Measurements from ENCODE around the gene MAP1S. TPM values are rescaled to one million over a fixed set of nuclear protein-coding genes. Genes with fewer than 3 reads are reported as not detected.

Gene MAP1S
- total RNA-seq, 1 experiment from 2014 or later: 51.4 TPM

DNA sequence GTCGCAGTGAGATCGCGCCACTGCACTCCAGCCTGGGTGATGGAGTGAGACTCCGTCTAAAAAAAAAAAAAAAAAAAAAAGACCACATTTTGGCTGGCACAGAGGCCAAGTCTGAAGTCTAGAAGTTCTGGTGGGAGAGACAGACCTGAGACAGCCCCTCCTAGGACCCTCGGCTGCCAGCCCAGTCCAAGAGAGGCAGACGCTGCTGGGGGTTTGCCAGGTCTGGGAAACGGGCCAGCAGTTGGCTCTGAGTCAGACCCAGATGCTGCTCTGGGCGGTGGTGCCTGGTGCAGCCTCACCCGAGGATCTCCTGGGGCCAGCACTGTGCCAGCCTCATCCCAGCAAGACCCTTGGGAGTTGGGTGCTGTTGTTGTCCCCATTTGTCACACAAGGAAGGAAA is 37.8 kb downstream of the MAP1S start:
- no peaks in the 10 kb centered on the region for H3K4me1 ChIP-seq
- Mint-ChIP-seq H3K4me1 (ENCODE audit: low read depth, unreplicated experiment) (no peaks in the 10 kb centered on the region), H3K4me3 (ENCODE audit: unreplicated experiment) (no peak overlapping the region), H3K27me3 (ENCODE audit: insufficient read depth, unreplicated experiment) (peaks cover 3% of the 10 kb centered on the region), H3K27ac (ENCODE audit: unreplicated experiment) (no peak overlapping the region), H3K36me3 (ENCODE audit: insufficient read depth, unreplicated experiment) (no peaks in the 10 kb centered on the region), H3K9me3 (ENCODE audit: unreplicated experiment) (no peaks in the 10 kb centered on the region)
- H3K4me3 ChIP-seq (ENCODE audit: low read depth, low read length): no peak overlapping the region
- no TSS peak for BruUV-seq (replicated peaks)
- no peaks in the 10 kb centered on the region for H3K27me3 ChIP-seq (replicated peaks; ENCODE audit: control insufficient read depth, insufficient read depth, low read length)
- TF ChIP-seq, protein P1, sequence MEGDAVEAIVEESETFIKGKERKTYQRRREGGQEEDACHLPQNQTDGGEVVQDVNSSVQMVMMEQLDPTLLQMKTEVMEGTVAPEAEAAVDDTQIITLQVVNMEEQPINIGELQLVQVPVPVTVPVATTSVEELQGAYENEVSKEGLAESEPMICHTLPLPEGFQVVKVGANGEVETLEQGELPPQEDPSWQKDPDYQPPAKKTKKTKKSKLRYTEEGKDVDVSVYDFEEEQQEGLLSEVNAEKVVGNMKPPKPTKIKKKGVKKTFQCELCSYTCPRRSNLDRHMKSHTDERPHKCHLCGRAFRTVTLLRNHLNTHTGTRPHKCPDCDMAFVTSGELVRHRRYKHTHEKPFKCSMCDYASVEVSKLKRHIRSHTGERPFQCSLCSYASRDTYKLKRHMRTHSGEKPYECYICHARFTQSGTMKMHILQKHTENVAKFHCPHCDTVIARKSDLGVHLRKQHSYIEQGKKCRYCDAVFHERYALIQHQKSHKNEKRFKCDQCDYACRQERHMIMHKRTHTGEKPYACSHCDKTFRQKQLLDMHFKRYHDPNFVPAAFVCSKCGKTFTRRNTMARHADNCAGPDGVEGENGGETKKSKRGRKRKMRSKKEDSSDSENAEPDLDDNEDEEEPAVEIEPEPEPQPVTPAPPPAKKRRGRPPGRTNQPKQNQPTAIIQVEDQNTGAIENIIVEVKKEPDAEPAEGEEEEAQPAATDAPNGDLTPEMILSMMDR (IDR thresholded peaks at IDR 0.05; ENCODE audit: insufficient read depth in 1 of 2, low read depth in 1 of 2, low read length in 1 of 2, severe bottlenecking in 1 of 2, unreplicated experiment in 1 of 2): no peak
- H3K36me3 ChIP-seq (ENCODE audit: control insufficient read depth, insufficient read depth, low read length): no peaks in the 10 kb centered on the region
- DNase-seq: no peak
- intact Hi-C loops (cut with micrococcal nuclease; ENCODE audit: unreplicated experiment): loop anchor here (10.0 kb wide), 1 partner anchor 152 kb away; no protein-coding TSS in a partner anchor
- no peaks in the 10 kb centered on the region for H3K9me3 ChIP-seq
- ChIA-PET POLR2A (no interaction called here), CTCF (no interaction called here)

DNA sequence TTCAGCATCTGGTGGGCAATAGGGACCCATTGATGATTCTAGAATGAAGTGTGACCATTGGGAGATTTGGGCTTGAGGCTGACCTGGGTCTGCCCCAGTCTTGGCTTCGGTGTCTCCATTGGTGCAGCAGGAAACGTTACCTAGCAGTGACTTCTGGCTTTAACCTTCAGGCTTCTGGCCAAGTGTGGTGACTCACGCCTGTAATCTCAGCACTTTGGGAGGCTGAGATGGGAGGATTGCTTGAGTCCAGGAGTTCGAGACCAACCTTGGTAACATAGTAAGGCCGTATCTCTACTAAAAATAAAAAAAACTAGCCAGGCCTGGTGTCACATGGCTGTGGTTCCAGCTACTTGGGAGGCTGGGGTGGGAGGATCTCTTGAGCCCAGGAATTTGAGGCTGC is 39.2 kb downstream of the MAP1S start:
- CTCF ChIA-PET: interaction anchor here (0.7 kb wide), 1 partner anchor 521 kb away, joined by 3 read pairs; no protein-coding TSS in a partner anchor
- intact Hi-C loops (cut with micrococcal nuclease; ENCODE audit: unreplicated experiment): loop anchor here (10.0 kb wide), 1 partner anchor 154 kb away; no protein-coding TSS in a partner anchor
- POLR2A ChIA-PET: no interaction called here
- Mint-ChIP-seq H3K4me3 (ENCODE audit: unreplicated experiment) (no peak overlapping the region), H3K27me3 (ENCODE audit: insufficient read depth, unreplicated experiment) (peaks cover 3% of the 10 kb centered on the region), H3K4me1 (ENCODE audit: low read depth, unreplicated experiment) (no peaks in the 10 kb centered on the region), H3K27ac (ENCODE audit: unreplicated experiment) (no peak overlapping the region), H3K36me3 (ENCODE audit: insufficient read depth, unreplicated experiment) (no peaks in the 10 kb centered on the region), H3K9me3 (ENCODE audit: unreplicated experiment) (no peaks in the 10 kb centered on the region)
- Histone ChIP-seq H3K4me1 (no peaks in the 10 kb centered on the region), H3K9me3 (no peaks in the 10 kb centered on the region), H3K4me3 (ENCODE audit: low read depth, low read length) (no peak overlapping the region), H3K27me3 (replicated peaks; ENCODE audit: control insufficient read depth, insufficient read depth, low read length) (no peaks in the 10 kb centered on the region), H3K36me3 (ENCODE audit: control insufficient read depth, insufficient read depth, low read length) (no peaks in the 10 kb centered on the region)
- TF ChIP-seq, protein P1 (IDR thresholded peaks at IDR 0.05; ENCODE audit: insufficient read depth in 1 of 2, low read depth in 1 of 2, low read length in 1 of 2, severe bottlenecking in 1 of 2, unreplicated experiment in 1 of 2): no peak
- DNase-seq: no peak
- BruUV-seq (replicated peaks): no TSS peak

DNA sequence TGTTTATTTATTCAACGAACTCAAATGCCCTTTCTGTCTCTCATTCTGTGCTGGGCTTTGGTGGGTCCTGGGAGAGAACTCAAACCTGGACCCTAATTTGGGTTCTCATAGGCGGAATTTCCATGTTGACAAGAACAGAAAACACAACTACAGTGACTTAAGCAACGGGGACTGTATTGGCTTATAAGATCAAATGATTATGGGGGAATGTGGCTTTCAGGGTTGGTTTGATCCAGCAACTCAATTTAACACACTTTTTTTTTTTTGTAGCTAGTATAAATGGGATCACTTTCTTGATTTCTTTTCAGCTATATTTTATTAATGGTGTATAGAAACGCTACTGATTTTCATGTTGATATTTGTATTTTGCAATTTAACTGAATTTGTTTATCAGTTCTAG is 41.9 kb downstream of the MAP1S start:
- H3K4me3 ChIP-seq (ENCODE audit: low read depth, low read length): no peak overlapping the region
- H3K9me3 Mint-ChIP-seq (ENCODE audit: unreplicated experiment): no peaks in the 10 kb centered on the region
- peaks cover 2% of the 10 kb centered on the region for H3K27me3 Mint-ChIP-seq (ENCODE audit: insufficient read depth, unreplicated experiment)
- H3K4me3 Mint-ChIP-seq (ENCODE audit: unreplicated experiment): no peak overlapping the region
- no peaks in the 10 kb centered on the region for H3K36me3 ChIP-seq (ENCODE audit: control insufficient read depth, insufficient read depth, low read length)
- no peak overlapping the region for H3K27ac Mint-ChIP-seq (ENCODE audit: unreplicated experiment)
- no TSS peak for BruUV-seq (replicated peaks)
- intact Hi-C loops (cut with micrococcal nuclease; ENCODE audit: unreplicated experiment): no loop called here
- H3K27me3 ChIP-seq (replicated peaks; ENCODE audit: control insufficient read depth, insufficient read depth, low read length): no peaks in the 10 kb centered on the region
- CTCF ChIA-PET: no interaction called here
- TF ChIP-seq, protein P1 (IDR thresholded peaks at IDR 0.05; ENCODE audit: insufficient read depth in 1 of 2, low read depth in 1 of 2, low read length in 1 of 2, severe bottlenecking in 1 of 2, unreplicated experiment in 1 of 2): no peak
- no peaks in the 10 kb centered on the region for H3K9me3 ChIP-seq
- no peak for DNase-seq
- no peaks in the 10 kb centered on the region for H3K4me1 Mint-ChIP-seq (ENCODE audit: low read depth, unreplicated experiment)
- no peaks in the 10 kb centered on the region for H3K4me1 ChIP-seq
- no peaks in the 10 kb centered on the region for H3K36me3 Mint-ChIP-seq (ENCODE audit: insufficient read depth, unreplicated experiment)
- POLR2A ChIA-PET: no interaction called here

All from Caco-2 (cell line).